Small intestine (tissue), 7 donors: ENCODE data around the gene SERPINA4. TPM values are rescaled to one million over a fixed set of nuclear protein-coding genes. Genes with fewer than 3 reads are reported as not detected.

Experiments used
- DNase-seq, 2 donors: peaks; one replicate each; pipeline versions ENCODE4 v3.0.0 to v3.0.0-alpha.2; 2013
- FAIRE-seq: peaks from 2 replicates; lab custom pipeline; 2012; peaks lifted over from hg19 to GRCh38; lab: Jason Lieb, UNC
- H3K27ac ChIP-seq, 3 donors: one replicate each; pipeline ENCODE4 v1.5.1; 2013; ENCODE audit warnings: low read length in 2 of 3, mild to moderate bottlenecking in 2 of 3, control low read depth in 1 of 3, inconsistent platforms in 1 of 3, low read depth in 1 of 3, moderate library complexity in 1 of 3
- H3K27me3 ChIP-seq, 3 donors: one replicate each; pipeline ENCODE4 v1.6.1; 2013; ENCODE audit warnings: low read length in 3 of 3, inconsistent platforms in 1 of 3; ENCODE audit not compliant: control insufficient read depth in 3 of 3, insufficient read depth in 3 of 3
- H3K36me3 ChIP-seq, 3 donors: one replicate each; pipeline ENCODE4 v1.6.1; 2013; ENCODE audit warnings: low read length in 3 of 3, inconsistent platforms in 1 of 3, low read depth in 1 of 3, mild to moderate bottlenecking in 1 of 3, moderate library complexity in 1 of 3; ENCODE audit not compliant: control insufficient read depth in 3 of 3, insufficient read depth in 2 of 3
- H3K4me1 ChIP-seq, 3 donors: one replicate each; pipeline ENCODE4 v1.6.1; 2013; ENCODE audit warnings: low read length in 2 of 3, inconsistent platforms in 1 of 3, low read depth in 1 of 3, mild to moderate bottlenecking in 1 of 3, moderate library complexity in 1 of 3; ENCODE audit not compliant: control insufficient read depth in 3 of 3, insufficient read depth in 2 of 3
- H3K4me3 ChIP-seq, 3 donors: one replicate each; pipeline ENCODE4 v1.5.1; 2013; ENCODE audit warnings: low read length in 3 of 3, control low read depth in 1 of 3, inconsistent platforms in 1 of 3, low read depth in 1 of 3, mild to moderate bottlenecking in 1 of 3, moderate library complexity in 1 of 3
- H3K9me3 ChIP-seq, 2 donors: one replicate each; pipeline ENCODE4 v1.6.1; 2013; ENCODE audit warnings: low read depth in 1 of 2, low read length in 1 of 2; ENCODE audit not compliant: control insufficient read depth in 2 of 2, insufficient read depth in 1 of 2
- WGBS, 3 donors: extraction: QIAGEN DNeasy Blood & Tissue Kit; methylation state at CpG; one replicate each; pipeline ENCODE4 v1.1.7; 2013; 5-methylcytosine and 5-hydroxymethylcytosine counted together
- polyA plus RNA-seq, 4 donors: library from polyadenylated mRNA; stranded (reverse) in 3 of 4; unstranded in 1 of 4; fragments of 200-250 nt in 3 of 4; fragments of 120-200 nt in 1 of 4; gene quantifications; one replicate each; pipeline versions ENCODE4 v1.2.1 to v1.2.3, GENCODE V29; 2013
- donor health status: healthy with polysubstance abuse.
- donor health status: control.
- donor health status: control.
- donor health status: Bipolar disorder and iron deficiency.
- donor health status: healthy.

SERPINA4 gene
- polyA plus RNA-seq, 4 donors = 1.2 to 98.2 TPM; not detected in 2

GRCh38 chr14:94557327-94557726 is 3.9 kb upstream of the SERPINA4 start:
- Histone ChIP-seq H3K27ac (no peak overlapping the region), H3K36me3 (no peaks in the 10 kb centered on the region), H3K9me3 (peaks cover 0 to 17% of the 10 kb centered on the region in 2 donors), H3K4me3 (no peak overlapping the region), H3K4me1 (peaks cover 0 to 15% (median 0%) of the 10 kb centered on the region in 3 donors), H3K27me3 (no peaks in the 10 kb centered on the region)
- 97 to 100% (median 97%) methylated on average over 1 of the region's 1 CpG for WGBS, 3 donors
- FAIRE-seq = no peak
- DNase-seq = no peak

GRCh38 chr14:94558842-94559241 is 2.4 kb upstream of the SERPINA4 start:
- Histone ChIP-seq H3K4me3 (no peak overlapping the region), H3K27ac (no peak overlapping the region), H3K27me3 (no peaks in the 10 kb centered on the region), H3K4me1 (peaks cover 0 to 15% (median 0%) of the 10 kb centered on the region in 3 donors), H3K9me3 (peaks cover 0 to 17% of the 10 kb centered on the region in 2 donors), H3K36me3 (peaks cover 0 to 3% (median 0%) of the 10 kb centered on the region in 3 donors)
- 87 to 90% (median 90%) methylated on average over 2 of the region's 2 CpGs for WGBS, 3 donors
- DNase-seq = no peak
- FAIRE-seq = no peak

- FAIRE-seq = no peak
- Histone ChIP-seq H3K36me3 (peaks cover 0 to 3% (median 0%) of the 10 kb centered on the region in 3 donors), H3K27ac (no peak overlapping the region), H3K4me3 (no peak overlapping the region), H3K9me3 (peaks cover 0 to 17% of the 10 kb centered on the region in 2 donors), H3K4me1 (peaks cover 0 to 15% (median 0%) of the 10 kb centered on the region in 3 donors), H3K27me3 (no peaks in the 10 kb centered on the region)
- no peak for DNase-seq
- 81 to 87% (median 81%) methylated on average over 9 of the region's 9 CpGs for WGBS, 3 donors
Observed at GRCh38 chr14:94559638-94560290, 1.5 kb upstream of the SERPINA4 start.

GRCh38 chr14:94560291-94560665 is 964 bp upstream of the SERPINA4 start:
- H3K4me1 ChIP-seq = peaks cover 0 to 15% (median 0%) of the 10 kb centered on the region in 3 donors
- H3K36me3 ChIP-seq = peaks cover 0 to 3% (median 0%) of the 10 kb centered on the region in 3 donors
- DNase-seq = no peak
- H3K27ac ChIP-seq = peak overlapping the region in 1 of 3 donors; percentile 53
- FAIRE-seq = no peak
- 62 to 79% (median 75%) methylated on average over 3 of the region's 3 CpGs for WGBS, 3 donors
- peaks cover 0 to 21% of the 10 kb centered on the region in 2 donors for H3K9me3 ChIP-seq
- no peak overlapping the region for H3K4me3 ChIP-seq
- no peaks in the 10 kb centered on the region for H3K27me3 ChIP-seq

- H3K36me3 ChIP-seq = peaks cover 0 to 3% (median 0%) of the 10 kb centered on the region in 3 donors
- H3K4me1 ChIP-seq = peaks cover 0 to 15% (median 0%) of the 10 kb centered on the region in 3 donors
- WGBS, 3 donors = 61 to 70% (median 67%) methylated on average over 7 of the region's 7 CpGs
- DNase-seq (no peak), FAIRE-seq (no peak)
- H3K27me3 ChIP-seq = no peaks in the 10 kb centered on the region
- peak overlapping the region in 1 of 3 donors; percentile 21 for H3K4me3 ChIP-seq
- peaks cover 0 to 12% of the 10 kb centered on the region in 2 donors for H3K9me3 ChIP-seq
- H3K27ac ChIP-seq = peak overlapping the region in 1 of 3 donors; percentile 53
Observed at GRCh38 chr14:94561656-94562010, 391 bp downstream of the SERPINA4 start.

GRCh38 chr14:94562022-94562421 is 780 bp downstream of the SERPINA4 start:
- Histone ChIP-seq H3K36me3 (peaks cover 0 to 3% (median 0%) of the 10 kb centered on the region in 3 donors), H3K9me3 (peaks cover 0 to 9% of the 10 kb centered on the region in 2 donors), H3K27me3 (no peaks in the 10 kb centered on the region), H3K4me1 (peaks cover 0 to 15% (median 0%) of the 10 kb centered on the region in 3 donors), H3K27ac (no peak overlapping the region), H3K4me3 (no peak overlapping the region)
- FAIRE-seq (no peak), DNase-seq (no peak)
- WGBS, 3 donors = 78 to 88% (median 86%) methylated on average over 5 of the region's 5 CpGs

- FAIRE-seq (no peak), DNase-seq (no peak)
- H3K4me3 ChIP-seq = no peak overlapping the region
- H3K27me3 ChIP-seq = no peaks in the 10 kb centered on the region
- WGBS, 3 donors = 77 to 86% (median 81%) methylated on average over 16 of the region's 16 CpGs
- H3K36me3 ChIP-seq = peaks cover 0 to 4% (median 0%) of the 10 kb centered on the region in 3 donors
- H3K9me3 ChIP-seq = peaks cover 0 to 4% of the 10 kb centered on the region in 2 donors
- peaks cover 0 to 15% (median 0%) of the 10 kb centered on the region in 3 donors for H3K4me1 ChIP-seq
- H3K27ac ChIP-seq = no peak overlapping the region
Observed at GRCh38 chr14:94562941-94563883, 2.0 kb downstream of the SERPINA4 start.

GRCh38 chr14:94564381-94564780 is 3.1 kb downstream of the SERPINA4 start:
- FAIRE-seq (no peak), DNase-seq (no peak)
- H3K4me1 ChIP-seq = peaks cover 0 to 15% (median 0%) of the 10 kb centered on the region in 3 donors
- H3K4me3 ChIP-seq = no peak overlapping the region
- H3K9me3 ChIP-seq = peaks cover 0 to 4% of the 10 kb centered on the region in 2 donors
- H3K36me3 ChIP-seq = peaks cover 0 to 8% (median 0%) of the 10 kb centered on the region in 3 donors
- H3K27me3 ChIP-seq = no peaks in the 10 kb centered on the region
- no peak overlapping the region for H3K27ac ChIP-seq
